K562 (cell line): ENCODE measurements around the gene GZMM. TPM values are rescaled to one million over a fixed set of nuclear protein-coding genes. Genes with fewer than 3 reads are reported as not detected.
A peak's percentile ranks its signal among the peaks of the same experiment; 100 is the strongest.

Experiments used
- ARNT ChIP-seq, 2 experiments: fragments of 450-650 bp; IDR thresholded peaks; 2 replicates each; pipeline ENCODE4 v1.6.1; 2016; ENCODE audit warnings: mild to moderate bottlenecking in 1 of 2
- CBX1 ChIP-seq: sonication (generic); IDR thresholded peaks from 2 replicates; pipeline ENCODE4 v1.6.1; 2016; ENCODE audit warnings: antibody characterized with exemption, low read depth, mild to moderate bottlenecking
- ELF2 ChIP-seq: fragments of 250-450 bp; sonication (Bioruptor Pico); IDR thresholded peaks from 2 replicates; pipeline ENCODE4 v1.5.0; 2021; ENCODE audit warnings: mild to moderate bottlenecking
- GABPA ChIP-seq: fragments of 200-800 bp; sonication (Bioruptor generic); conservative IDR thresholded peaks from 2 replicates; pipeline ENCODE4 v1.6.1; 2016; ENCODE audit warnings: low read depth, missing genetic modification characterization, missing compliant biosample characterization
- HMBOX1 ChIP-seq: sonication (generic); IDR thresholded peaks from 2 replicates; pipeline ENCODE4 v1.6.1; 2016
- KLF13 ChIP-seq: fragments of 450-650 bp; IDR thresholded peaks from 2 replicates; pipeline ENCODE4 v1.6.1; 2016; ENCODE audit warnings: missing genetic modification characterization, low read depth, mild to moderate bottlenecking, missing compliant biosample characterization, moderate library complexity, borderline replicate concordance
- MAFK ChIP-seq: IDR thresholded peaks from 2 replicates; pipeline ENCODE4 v1.6.1; 2011; ENCODE audit warnings: low read length, improper control_type of control experiment
- MAZ ChIP-seq, 2 experiments: fragments of 450-650 bp in 1 of 2; sonication (generic) in 1 of 2; formaldehyde crosslinking; IDR thresholded peaks in 1 of 2; conservative IDR thresholded peaks in 1 of 2; 2 replicates each; pipeline versions ENCODE4 v1.4.0 to v1.5.0; 2020; ENCODE audit warnings: mild to moderate bottlenecking in 1 of 2, missing genetic modification reagents in 1 of 2
- MTA3 ChIP-seq: fragments of 450-650 bp; formaldehyde crosslinking; IDR thresholded peaks from 2 replicates; pipeline ENCODE4 v1.6.1; 2017; ENCODE audit warnings: mild to moderate bottlenecking, borderline replicate concordance
- NUFIP1 ChIP-seq: fragments of 450-650 bp; IDR thresholded peaks from 2 replicates; pipeline ENCODE4 v1.6.1; 2018; ENCODE audit not compliant: partially characterized antibody
- POLR2AphosphoS5 ChIP-seq: IDR thresholded peaks from 2 replicates; pipeline ENCODE4 v1.6.1; 2011; ENCODE audit warnings: mild to moderate bottlenecking, low read depth, low read length, moderate library complexity; ENCODE audit not compliant: control insufficient read depth, insufficient read depth
- REST ChIP-seq, 2 experiments: fragments of 450-650 bp; formaldehyde crosslinking in 1 of 2; IDR thresholded peaks; 2 replicates each; pipeline versions ENCODE4 v1.4.0 to v1.6.1; 2014 to 2020; ENCODE audit warnings: mild to moderate bottlenecking in 2 of 2, borderline replicate concordance in 1 of 2, low read depth in 1 of 2
- SNIP1 ChIP-seq: fragments of 450-650 bp; IDR thresholded peaks from 2 replicates; pipeline ENCODE4 v1.7.1; 2017; ENCODE audit warnings: low read depth, mild to moderate bottlenecking
- SUPT5H ChIP-seq: fragments of 450-650 bp; IDR thresholded peaks from 2 replicates; pipeline ENCODE4 v1.6.1; 2016
- TAF15 ChIP-seq: fragments of 200-400 bp; formaldehyde crosslinking; IDR thresholded peaks from 2 replicates; pipeline ENCODE4 v1.6.1; 2017; ENCODE audit warnings: mild to moderate bottlenecking, low read depth, low read length, moderate library complexity
- XRCC4 ChIP-seq: IDR thresholded peaks from one replicate; pipeline ENCODE4 v1.6.1; 2011; ENCODE audit not compliant: insufficient read depth, insufficient read length; ENCODE audit errors: extremely low read depth
- ZNF740 ChIP-seq, 3 experiments: fragments of 200-800 bp in 1 of 3; sonication (Bioruptor generic) in 1 of 3; sonication (generic) in 1 of 3; formaldehyde crosslinking in 1 of 3; IDR thresholded peaks; 2 replicates each; pipeline versions ENCODE4 v1.6.1 to v1.8.0; 2016 to 2022; ENCODE audit warnings: mild to moderate bottlenecking in 2 of 3, missing compliant biosample characterization in 2 of 3, missing genetic modification characterization in 2 of 3, missing genetic modification reagents in 1 of 3
- ZNF766 ChIP-seq: fragments of 200-800 bp; sonication (Bioruptor generic); conservative IDR thresholded peaks from 2 replicates; pipeline ENCODE4 v1.6.1; 2016; ENCODE audit warnings: missing genetic modification characterization, missing compliant biosample characterization
- polyA plus RNA-seq, 8 experiments: library from polyadenylated mRNA; depleted of rRNA in 4 of 8; stranded (reverse) in 5 of 8; unstranded in 3 of 8; fragments of >200 nt; fragmentation: Nextera tagmentation in 2 of 8; fragmentation: Illumina TruSeq in 1 of 8; extraction: Ambion mirVana in 2 of 8; extraction: Trizol in 1 of 8; gene quantifications; 2 replicates each; pipeline versions ENCODE4 v1.2.1 to v1.2.3, GENCODE V29; 2011 to 2014; ENCODE audit warnings: inconsistent platforms in 1 of 8, missing spikeins in 1 of 8
- total RNA-seq, 7 experiments: library from RNA; depleted of rRNA in 6 of 7; stranded (reverse); fragments of >200 nt in 6 of 7; fragmentation: Illumina TruSeq in 2 of 7; extraction: Trizol in 2 of 7; gene quantifications; 2 replicates each; pipeline versions ENCODE4 v1.2.1 to v1.2.3, GENCODE V29; 2011 to 2021; ENCODE audit warnings: low replicate concordance in 1 of 7

GZMM gene
- total and polyA plus RNA-seq, 9 of the 15 experiments (the other 6 are each of a cell fraction or from before 2014, with no cell fraction given) = 0.08 to 2.6 (median 0.70) TPM; not detected in 2

DNA sequence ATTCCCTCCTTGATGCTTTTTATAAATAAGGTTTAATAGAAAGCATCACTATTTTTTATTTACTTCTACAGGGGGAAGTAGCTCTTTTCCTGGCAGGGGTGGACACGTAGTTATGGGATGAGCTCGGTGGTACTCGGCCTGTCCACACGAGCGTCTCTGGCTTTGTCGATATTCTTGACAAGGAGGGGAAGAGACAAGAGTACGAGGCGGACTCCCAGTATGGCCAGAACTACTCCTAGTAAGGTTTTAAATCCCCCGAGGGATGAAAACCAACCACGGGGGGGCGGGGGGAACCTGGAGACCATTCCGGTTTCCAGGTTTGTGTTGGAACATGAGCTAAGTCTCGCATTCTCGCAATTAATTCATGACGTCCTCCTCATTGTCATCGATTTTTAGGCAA is 23.0 kb downstream of the GZMM start (continued):
- no peak for TF ChIP-seq REST (IDR thresholded peaks at IDR 0.05; ENCODE audit: borderline replicate concordance)
- no peak for TF ChIP-seq REST (CRISPR knock-in tag; IDR thresholded peaks at IDR 0.05; ENCODE audit: low read depth)
- no peak for TF ChIP-seq KLF13 (tag)
- no peak for TF ChIP-seq ZNF766
- no peak for TF ChIP-seq CBX1
- no peak for TF ChIP-seq HMBOX1
- no peak for TF ChIP-seq POLR2AphosphoS5
- TF ChIP-seq MAFK = no peak
- no peak for TF ChIP-seq ELF2
- TF ChIP-seq SUPT5H = no peak
- TF ChIP-seq MTA3 = no peak
- no peak for TF ChIP-seq ZNF740 (CRISPR knock-in tag; IDR thresholded peaks at IDR 0.05)
- TF ChIP-seq ZNF740 (tag; IDR thresholded peaks at IDR 0.05) = peak in 1 of 2 experiments; percentile 67; a peak in 2 of 4 replicates
- no peak for TF ChIP-seq TAF15
- no peak for TF ChIP-seq XRCC4
- 0 out of 4 replicates have a peak, but pooled peaks of 1 of the 2 experiments have one; percentile 6 for TF ChIP-seq ARNT (IDR thresholded peaks at IDR 0.05)
- TF ChIP-seq NUFIP1 = no peak
- TF ChIP-seq MAZ (CRISPR knock-in tag; conservative IDR thresholded peaks at IDR 0.05 in 1 of 2, IDR thresholded peaks at IDR 0.05 in 1 of 2) = 0 out of 4 replicates have a peak, but pooled peaks of 1 of the 2 experiments have one; percentile 4
- TF ChIP-seq GABPA (tag) = no peak; the same call in 1 of the 2 replicates
- no peak for TF ChIP-seq SNIP1
